GM12872 (cell line): ENCODE measurements around the gene DIRAS3.

Experiments used
- CTCF ChIP-seq: IDR thresholded peaks from 3 replicates; pipeline ENCODE4 v1.5.1; 2011; ENCODE audit warnings: low read depth, mild to moderate bottlenecking, low read length, moderate library complexity; ENCODE audit not compliant: insufficient read depth

DIRAS3 gene

DNA sequence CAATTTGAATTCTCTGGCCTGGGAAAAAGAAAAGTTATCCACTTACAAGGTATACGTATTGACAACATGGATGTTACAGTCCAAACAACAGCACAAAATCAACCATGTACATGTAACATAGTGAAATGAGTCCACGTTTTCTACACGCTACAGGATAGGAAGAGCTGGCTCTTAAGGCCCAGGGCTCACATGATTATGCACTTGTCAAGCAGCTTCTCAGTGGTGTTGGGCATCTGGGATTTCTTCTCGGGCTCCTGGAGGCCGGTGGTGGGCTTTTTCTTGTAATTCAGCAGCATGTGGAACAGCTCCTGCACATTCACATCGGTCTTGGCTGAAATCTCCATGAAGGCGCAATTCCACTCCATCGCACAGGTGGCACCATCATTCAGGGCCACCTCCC is 4.0 kb downstream of the DIRAS3 start:
- TF ChIP-seq CTCF, result no peak

DNA sequence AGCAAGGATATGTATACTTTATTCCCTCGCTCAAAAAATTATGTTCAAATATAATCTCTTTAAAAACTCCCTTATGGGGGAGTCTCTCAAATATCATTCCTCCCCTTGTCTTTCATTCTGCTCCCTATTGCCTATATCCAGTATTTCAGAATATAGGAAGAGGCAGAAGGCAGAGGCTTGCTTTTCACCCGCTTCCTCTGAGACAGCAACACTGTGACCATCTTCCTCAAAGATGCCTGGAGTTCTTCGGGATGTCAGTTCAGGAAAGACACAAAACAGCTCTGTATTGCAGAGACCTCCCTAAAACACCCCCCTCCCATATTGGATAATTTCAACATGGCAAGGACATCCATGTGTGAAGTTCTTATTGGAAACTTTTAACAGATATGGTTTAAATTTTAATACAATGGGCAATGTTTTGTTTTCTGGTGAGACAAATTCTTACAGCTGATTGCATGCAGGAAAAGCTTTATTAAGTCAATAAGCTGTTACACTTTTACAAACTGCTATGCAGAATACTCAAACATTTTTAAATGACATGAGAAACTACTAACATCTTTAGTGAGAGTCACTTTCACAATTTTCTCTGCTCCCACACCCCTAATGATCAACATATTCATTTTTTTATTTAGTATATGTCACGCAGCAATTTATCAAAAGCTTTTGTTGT is 4.8 kb downstream of the DIRAS3 start:
- no peak for TF ChIP-seq CTCF

DNA sequence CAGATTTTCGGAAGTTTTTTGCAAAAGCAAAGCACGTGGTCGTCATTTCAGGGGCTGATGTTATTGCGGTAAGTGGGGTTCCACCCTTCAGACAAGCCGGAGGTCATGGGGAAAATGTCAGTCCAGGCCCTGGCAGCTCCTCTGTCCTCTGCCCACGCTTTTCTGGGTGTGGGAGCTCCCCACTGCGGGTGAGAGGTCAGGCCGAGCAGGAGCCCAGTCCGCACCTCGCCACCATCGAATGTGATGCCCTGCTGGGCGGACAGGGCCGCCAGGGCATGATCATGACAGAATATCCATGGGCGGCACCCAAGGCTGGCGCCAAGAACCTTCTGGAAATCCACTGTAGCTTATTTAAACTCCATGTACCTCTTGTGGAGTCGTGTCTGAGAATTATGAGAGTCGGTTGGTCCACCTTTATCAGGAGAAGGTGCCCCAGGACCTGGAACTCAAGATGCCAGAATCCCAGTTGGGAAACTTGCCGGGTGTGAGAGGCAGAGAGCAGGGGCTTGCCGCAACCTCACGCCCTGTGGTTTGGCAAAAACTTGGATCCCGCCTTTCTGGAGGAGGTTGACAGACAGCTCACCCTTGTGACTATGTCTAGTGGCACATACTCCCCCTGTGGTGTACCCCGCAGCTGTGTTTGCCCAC is 6.9 kb downstream of the DIRAS3 start:
- TF ChIP-seq CTCF, result no peak

- TF ChIP-seq CTCF, result no peak
Measured at GRCh38 chr1:68036946-68037345, 13.5 kb downstream of the DIRAS3 start.

DNA sequence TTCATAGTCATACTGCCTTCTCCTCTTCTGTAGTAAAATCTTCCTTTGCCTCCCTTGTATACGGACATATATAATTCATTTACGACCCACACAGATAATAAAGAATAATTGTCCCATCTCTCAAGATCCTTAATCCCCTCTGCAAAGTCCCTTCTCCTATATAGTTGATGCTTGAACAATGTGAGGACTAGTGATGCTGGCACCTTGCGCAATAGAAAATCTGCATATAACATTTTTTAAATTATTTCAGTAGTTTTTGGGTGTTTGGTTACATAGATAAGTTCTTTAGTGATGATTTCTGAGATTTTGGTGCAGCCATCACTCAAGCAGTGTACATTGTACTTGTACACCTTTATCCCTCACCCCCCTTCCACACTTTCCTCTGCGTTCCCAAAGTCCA is 21.0 kb downstream of the DIRAS3 start:
- TF ChIP-seq CTCF, result no peak

- TF ChIP-seq CTCF, result no peak
Measured at GRCh38 chr1:68028566-68028965, 21.9 kb downstream of the DIRAS3 start.

- no peak for TF ChIP-seq CTCF
Measured at GRCh38 chr1:68024635-68025338, 25.6 kb downstream of the DIRAS3 start.
